ENCODE data around the gene WASHC4.

Gene WASHC4

GRCh38 chr12:105083551-105084105, 23.9 kb upstream of the WASHC4 start:
- H3K4me3 ChIP-seq (ENCODE audit: low read length) = peak overlapping the region; percentile 72
- TF ChIP-seq, protein P1, sequence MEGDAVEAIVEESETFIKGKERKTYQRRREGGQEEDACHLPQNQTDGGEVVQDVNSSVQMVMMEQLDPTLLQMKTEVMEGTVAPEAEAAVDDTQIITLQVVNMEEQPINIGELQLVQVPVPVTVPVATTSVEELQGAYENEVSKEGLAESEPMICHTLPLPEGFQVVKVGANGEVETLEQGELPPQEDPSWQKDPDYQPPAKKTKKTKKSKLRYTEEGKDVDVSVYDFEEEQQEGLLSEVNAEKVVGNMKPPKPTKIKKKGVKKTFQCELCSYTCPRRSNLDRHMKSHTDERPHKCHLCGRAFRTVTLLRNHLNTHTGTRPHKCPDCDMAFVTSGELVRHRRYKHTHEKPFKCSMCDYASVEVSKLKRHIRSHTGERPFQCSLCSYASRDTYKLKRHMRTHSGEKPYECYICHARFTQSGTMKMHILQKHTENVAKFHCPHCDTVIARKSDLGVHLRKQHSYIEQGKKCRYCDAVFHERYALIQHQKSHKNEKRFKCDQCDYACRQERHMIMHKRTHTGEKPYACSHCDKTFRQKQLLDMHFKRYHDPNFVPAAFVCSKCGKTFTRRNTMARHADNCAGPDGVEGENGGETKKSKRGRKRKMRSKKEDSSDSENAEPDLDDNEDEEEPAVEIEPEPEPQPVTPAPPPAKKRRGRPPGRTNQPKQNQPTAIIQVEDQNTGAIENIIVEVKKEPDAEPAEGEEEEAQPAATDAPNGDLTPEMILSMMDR (conservative IDR thresholded peaks at IDR 0.05; ENCODE audit: low read length) = peak; percentile 30
- DNase-seq (ENCODE audit: low read depth) = peak; percentile 88

DNA sequence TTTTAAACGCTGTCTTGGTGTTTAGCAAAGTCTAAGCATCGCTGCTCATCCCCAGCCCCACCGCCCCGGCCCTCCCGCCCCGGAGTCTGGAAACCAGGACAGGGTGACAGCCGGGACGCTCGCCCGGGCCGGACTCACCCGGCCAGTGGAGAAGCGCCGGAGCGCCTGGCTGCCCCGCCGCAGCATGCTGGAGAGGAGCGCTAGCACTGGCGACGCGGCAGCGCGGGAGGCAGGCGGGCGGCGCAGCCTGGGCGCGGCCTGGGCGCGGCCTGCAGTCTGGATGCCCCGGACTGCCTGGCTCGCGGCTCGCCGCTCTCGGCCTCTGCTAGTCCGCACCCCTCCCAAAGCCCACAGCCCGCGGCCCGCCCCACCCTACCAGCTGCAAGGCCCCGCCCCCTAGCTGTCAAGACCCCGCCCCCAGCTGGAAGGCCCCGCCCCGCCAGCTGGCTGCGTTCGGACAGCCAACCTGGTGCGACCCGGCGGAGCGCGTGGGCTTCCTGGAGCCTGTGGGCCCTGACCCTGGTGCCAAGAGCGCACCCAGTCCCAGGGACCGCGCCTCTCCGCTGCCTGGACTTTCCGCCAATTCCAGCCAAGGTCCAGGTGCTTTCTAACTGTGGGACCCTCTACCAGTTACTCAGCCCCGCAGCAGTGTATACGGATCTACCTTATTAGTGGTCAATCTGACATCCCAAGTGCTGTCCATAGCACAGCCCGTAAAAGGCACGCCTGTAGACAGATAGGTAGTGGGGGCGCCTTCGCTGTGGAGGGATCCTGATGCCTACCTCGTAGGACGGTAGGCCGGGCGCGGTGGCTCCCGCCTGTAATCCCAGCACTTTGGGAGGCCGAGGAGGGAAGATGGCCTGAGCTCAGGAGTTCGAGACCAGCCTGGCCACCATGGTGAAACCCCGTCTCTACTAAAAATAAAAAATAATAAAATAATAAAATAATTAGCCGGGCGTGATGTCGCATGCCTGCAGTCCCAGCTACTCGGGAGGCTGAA, 23.0 kb upstream of the WASHC4 start, which contains the start of gene ALDH1L2:
ALDH1L2 (minus strand) TSS at position 208 of the 1,000 bp plus-strand sequence; CDS start at position 186, 22 bp downstream.
- TF ChIP-seq, protein P1 (conservative IDR thresholded peaks at IDR 0.05; ENCODE audit: low read length) = no peak
- peak; percentile 95 for DNase-seq (ENCODE audit: low read depth)
- peak within 1 kb of the TSS; percentile 72 for H3K4me3 ChIP-seq (ENCODE audit: low read length)

GRCh38 chr12:105085501-105085900, 22.0 kb upstream of the WASHC4 start:
- no peak for DNase-seq (ENCODE audit: low read depth)
- TF ChIP-seq, protein P1 (conservative IDR thresholded peaks at IDR 0.05; ENCODE audit: low read length) = no peak
- no peak overlapping the region for H3K4me3 ChIP-seq (ENCODE audit: low read length)

DNA sequence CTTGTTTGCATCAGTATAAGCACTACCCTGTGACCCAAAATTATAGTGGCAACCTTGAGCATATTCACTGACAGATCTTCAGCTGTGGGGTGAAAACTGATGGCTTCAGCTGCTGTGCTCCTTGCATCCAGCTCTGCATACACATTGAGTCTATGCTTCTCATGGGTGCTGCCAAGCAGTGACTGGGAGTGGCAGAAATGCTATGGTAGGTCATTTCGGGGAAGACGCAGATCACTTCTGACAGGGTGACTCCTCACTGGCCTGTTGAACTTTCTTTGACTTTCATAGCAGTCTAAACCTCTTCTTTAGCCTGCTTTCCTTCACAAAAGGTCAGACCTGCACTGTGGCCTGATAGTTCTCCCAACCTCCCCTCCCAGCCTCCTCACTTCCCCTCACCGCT, 17.7 kb upstream of the WASHC4 start:
- TF ChIP-seq, protein P1 (conservative IDR thresholded peaks at IDR 0.05; ENCODE audit: low read length) = no peak
- no peak overlapping the region for H3K4me3 ChIP-seq (ENCODE audit: low read length)
- DNase-seq (ENCODE audit: low read depth) = no peak

- DNase-seq (ENCODE audit: low read depth) = no peak
- H3K4me3 ChIP-seq (ENCODE audit: low read length) = no peak overlapping the region
- TF ChIP-seq, protein P1 (conservative IDR thresholded peaks at IDR 0.05; ENCODE audit: low read length) = no peak
Measured at GRCh38 chr12:105090361-105090760, 17.2 kb upstream of the WASHC4 start.

DNA sequence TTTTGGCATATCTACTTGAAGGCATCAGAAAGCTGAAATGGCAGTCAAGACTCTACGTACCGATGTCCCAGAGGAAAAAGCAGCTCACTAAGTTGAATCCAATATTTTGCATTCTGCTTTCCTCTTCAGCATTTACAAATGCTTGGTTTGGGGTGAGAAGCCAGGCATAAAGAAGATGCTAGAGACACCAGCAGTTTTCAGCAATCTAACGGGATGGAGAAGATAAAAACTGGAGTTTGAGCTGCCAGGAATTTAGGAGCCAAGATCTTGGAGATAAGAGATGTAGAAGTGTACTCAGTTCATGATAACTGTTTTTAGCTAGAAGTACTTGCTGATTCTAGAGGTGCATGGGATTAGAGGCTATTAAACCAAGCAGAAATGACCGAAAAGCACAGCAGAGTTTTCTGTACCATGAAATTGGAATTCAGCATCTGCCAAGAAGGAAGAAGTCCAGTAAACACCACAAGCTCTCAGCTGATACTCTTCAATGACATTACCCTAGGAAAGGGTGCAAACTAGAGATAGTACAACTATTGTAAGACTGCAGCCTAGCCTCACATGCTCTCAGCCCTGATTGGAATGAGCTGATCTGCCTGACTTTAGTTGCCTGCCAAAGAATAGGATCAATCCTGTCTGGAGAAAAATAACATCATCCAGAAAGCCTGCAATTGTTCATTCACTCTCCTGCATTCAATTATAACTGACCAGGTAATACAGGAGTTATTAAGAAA, 15.9 kb upstream of the WASHC4 start:
- TF ChIP-seq, protein P1 (conservative IDR thresholded peaks at IDR 0.05; ENCODE audit: low read length) = no peak
- no peak overlapping the region for H3K4me3 ChIP-seq (ENCODE audit: low read length)
- no peak for DNase-seq (ENCODE audit: low read depth)

Measured in AG10803 (cell line).